ENCODE measurements around the gene DYSF. TPM values are rescaled to one million over a fixed set of nuclear protein-coding genes. Genes with fewer than 3 reads are reported as not detected.
A peak's percentile ranks its signal among the peaks of the same experiment; 100 is the strongest.

The DYSF gene
- total RNA-seq, 4 donors from 2014 or later: 0.93 to 3.2 (median 2.8) TPM

- 91 to 95% methylated on average over 5 of the region's 5 CpGs for WGBS, 2 donors
- TF ChIP-seq, protein P1, sequence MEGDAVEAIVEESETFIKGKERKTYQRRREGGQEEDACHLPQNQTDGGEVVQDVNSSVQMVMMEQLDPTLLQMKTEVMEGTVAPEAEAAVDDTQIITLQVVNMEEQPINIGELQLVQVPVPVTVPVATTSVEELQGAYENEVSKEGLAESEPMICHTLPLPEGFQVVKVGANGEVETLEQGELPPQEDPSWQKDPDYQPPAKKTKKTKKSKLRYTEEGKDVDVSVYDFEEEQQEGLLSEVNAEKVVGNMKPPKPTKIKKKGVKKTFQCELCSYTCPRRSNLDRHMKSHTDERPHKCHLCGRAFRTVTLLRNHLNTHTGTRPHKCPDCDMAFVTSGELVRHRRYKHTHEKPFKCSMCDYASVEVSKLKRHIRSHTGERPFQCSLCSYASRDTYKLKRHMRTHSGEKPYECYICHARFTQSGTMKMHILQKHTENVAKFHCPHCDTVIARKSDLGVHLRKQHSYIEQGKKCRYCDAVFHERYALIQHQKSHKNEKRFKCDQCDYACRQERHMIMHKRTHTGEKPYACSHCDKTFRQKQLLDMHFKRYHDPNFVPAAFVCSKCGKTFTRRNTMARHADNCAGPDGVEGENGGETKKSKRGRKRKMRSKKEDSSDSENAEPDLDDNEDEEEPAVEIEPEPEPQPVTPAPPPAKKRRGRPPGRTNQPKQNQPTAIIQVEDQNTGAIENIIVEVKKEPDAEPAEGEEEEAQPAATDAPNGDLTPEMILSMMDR (IDR thresholded peaks at IDR 0.05): no peak
- TF ChIP-seq POLR2A (IDR thresholded peaks at IDR 0.05): no peak
- intact Hi-C loops (cut with DNase I; ENCODE audit: low total_unique reads): no loop called here
- no peak for DNase-seq (ENCODE audit: low spot score in 2 of 2)
- no peak overlapping the region for H3K4me3 ChIP-seq (ENCODE audit: low read depth, poor library complexity, severe bottlenecking)
Measured at GRCh38 chr2:71706836-71707235, 253.5 kb downstream of the DYSF start.

DNA sequence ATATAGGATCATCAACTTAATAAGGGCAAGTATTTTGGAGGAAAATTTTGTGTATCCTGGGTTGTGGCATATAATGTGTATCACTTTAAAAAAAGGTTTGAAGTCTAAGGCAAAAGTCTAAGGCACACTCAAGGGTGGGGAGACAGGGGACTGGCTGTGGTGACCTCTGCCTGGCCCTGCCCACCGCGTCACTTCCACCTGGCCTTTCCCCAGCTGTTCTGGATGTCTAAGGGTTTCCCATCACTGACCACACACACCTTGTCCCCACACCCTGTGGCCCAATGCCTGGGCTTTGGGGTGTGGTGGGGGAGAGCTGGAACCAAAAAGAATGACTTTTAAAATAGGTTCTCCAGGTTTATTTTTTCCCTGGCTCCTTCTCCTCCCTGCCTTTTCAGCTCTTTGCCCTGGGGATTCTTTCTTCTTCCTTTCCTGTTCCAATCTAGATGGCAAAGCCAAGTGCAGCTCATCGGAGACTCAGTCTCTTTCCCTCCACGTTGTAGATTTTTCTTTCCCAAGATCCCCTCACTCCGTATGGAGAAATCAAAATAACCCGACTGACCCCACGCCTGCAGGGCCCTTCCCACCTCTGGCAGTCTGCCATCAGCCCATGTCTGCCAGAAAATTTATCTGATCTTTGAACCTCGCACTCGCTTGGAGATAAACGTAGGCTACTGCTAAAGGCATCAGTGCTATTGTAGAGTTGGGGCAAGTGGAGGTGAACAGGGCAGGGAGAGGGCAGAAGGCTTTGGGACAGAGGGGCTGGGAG, 257.2 kb downstream of the DYSF start:
- 32 to 50% methylated on average over 10 of the region's 10 CpGs for WGBS, 2 donors
- intact Hi-C loops (cut with DNase I; ENCODE audit: low total_unique reads): no loop called here
- DNase-seq (ENCODE audit: low spot score in 2 of 2): peak in 1 of 2 donors; percentile 71
- no peak for TF ChIP-seq POLR2A (IDR thresholded peaks at IDR 0.05)
- TF ChIP-seq, protein P1 (IDR thresholded peaks at IDR 0.05): no peak
- no peak overlapping the region for H3K4me3 ChIP-seq (ENCODE audit: low read depth, poor library complexity, severe bottlenecking)

- intact Hi-C loops (cut with DNase I; ENCODE audit: low total_unique reads): no loop called here
- TF ChIP-seq POLR2A (IDR thresholded peaks at IDR 0.05): no peak
- TF ChIP-seq, protein P1 (IDR thresholded peaks at IDR 0.05): no peak
- H3K4me3 ChIP-seq (ENCODE audit: low read depth, poor library complexity, severe bottlenecking): no peak overlapping the region
- 47 to 71% methylated on average over 8 of the region's 8 CpGs for WGBS, 2 donors
- DNase-seq (ENCODE audit: low spot score in 2 of 2): no peak
Measured at GRCh38 chr2:71711133-71711855, 257.9 kb downstream of the DYSF start.

DNA sequence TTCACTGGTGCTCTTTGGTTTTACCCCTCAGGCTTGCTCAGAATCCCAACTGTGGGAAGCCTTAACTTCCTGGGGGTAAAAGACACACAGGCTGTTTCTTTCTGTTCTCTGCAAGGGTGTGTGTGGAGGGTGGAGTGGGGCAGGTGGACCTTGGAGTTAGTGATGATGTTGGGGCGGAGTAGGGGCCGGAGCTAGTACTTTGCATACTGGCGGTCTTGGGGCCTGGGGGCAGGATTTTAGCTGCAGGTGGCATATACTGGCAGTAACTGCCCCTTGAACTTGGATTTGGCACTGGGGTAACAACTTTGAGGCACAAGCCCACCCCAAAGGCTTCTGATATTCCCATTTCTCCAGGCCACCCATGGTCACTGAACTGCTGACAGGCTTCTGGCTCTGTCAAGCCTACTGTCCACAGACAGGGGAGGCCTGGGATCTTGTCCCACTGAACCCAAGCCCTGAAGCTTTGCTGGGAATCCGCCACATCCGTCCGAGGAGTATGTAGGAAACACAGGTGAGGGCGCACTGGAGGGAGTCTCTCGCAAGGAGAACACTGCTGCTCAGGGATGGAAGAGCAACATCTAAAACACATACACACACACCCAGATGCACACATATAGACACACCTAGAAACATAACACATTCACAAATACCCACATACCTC, 258.9 kb downstream of the DYSF start:
- DNase-seq (ENCODE audit: low spot score in 2 of 2): peak in 1 of 2 donors; percentile 72
- intact Hi-C loops (cut with DNase I; ENCODE audit: low total_unique reads): no loop called here
- TF ChIP-seq, protein P1 (IDR thresholded peaks at IDR 0.05): no peak
- no peak for TF ChIP-seq POLR2A (IDR thresholded peaks at IDR 0.05)
- WGBS, 2 donors: 97 to 98% methylated on average over 8 of the region's 8 CpGs
- no peak overlapping the region for H3K4me3 ChIP-seq (ENCODE audit: low read depth, poor library complexity, severe bottlenecking)

- DNase-seq (ENCODE audit: low spot score in 2 of 2): peak in 1 of 2 donors; percentile 82
- H3K4me3 ChIP-seq (ENCODE audit: low read depth, poor library complexity, severe bottlenecking): no peak overlapping the region
- intact Hi-C loops (cut with DNase I; ENCODE audit: low total_unique reads): no loop called here
- TF ChIP-seq, protein P1 (IDR thresholded peaks at IDR 0.05): no peak
- WGBS, 2 donors: 89 to 90% methylated on average over 10 to 11 of the region's 11 CpGs
Measured at GRCh38 chr2:71713581-71714580, 260.5 kb downstream of the DYSF start.

Data from lower leg skin (tissue), 4 donors.